IMR-90 (cell line): ENCODE measurements around the gene FGD3. TPM values are rescaled to one million over a fixed set of nuclear protein-coding genes. Genes with fewer than 3 reads are reported as not detected.

Experiments
- ATAC-seq: fragments of 200-7000 bp; cut with Tn5 transposase; 2 replicates; pipeline ENCODE4 v1.9.1; 2020; ENCODE audit warnings: low read depth, mild to moderate bottlenecking, moderate library complexity
- BruUV-seq: library from RNA; stranded (reverse); fragments of 400-500 nt; replicated peaks from 2 replicates; lab custom pipeline; 2021; lab: Mats Ljungman, UMichigan
- CTCF ChIA-PET: fragments of 300-600 bp; formaldehyde crosslinking; extraction: SDS; loops from one replicate; lab custom pipeline; 2021; ENCODE audit warnings: antibody characterized with exemption; lab: Yijun Ruan, JAX
- POLR2A ChIA-PET: fragments of 300-600 bp; sonication (Branson Sonifier 250); formaldehyde crosslinking; loops from one replicate; lab custom pipeline; 2022; ENCODE audit warnings: antibody characterized with exemption; ENCODE audit not compliant: unreplicated experiment; lab: Charles Lee
- DNase-seq: peaks from one replicate; pipeline ENCODE4 v3.0.0; 2013
- H2AFZ ChIP-seq: replicated peaks from 2 replicates; pipeline ENCODE3; 2013; ENCODE audit warnings: low read length, mild to moderate bottlenecking; ENCODE audit not compliant: poor library complexity
- H2AK5ac ChIP-seq: 2 replicates; pipeline ENCODE4 v1.6.1; 2013; ENCODE audit warnings: low read depth, low read length, inconsistent platforms
- H2AK9ac ChIP-seq: replicated peaks from 2 replicates; pipeline ENCODE3; 2013; ENCODE audit warnings: mild to moderate bottlenecking, low read depth, low read length, moderate library complexity; ENCODE audit not compliant: poor library complexity
- H2BK120ac ChIP-seq: 2 replicates; pipeline ENCODE4 v1.6.1; 2013; ENCODE audit warnings: low read depth, low read length, inconsistent platforms
- H2BK15ac ChIP-seq: 3 replicates; pipeline ENCODE4 v1.6.1; 2013; ENCODE audit warnings: low read depth, low read length, inconsistent platforms
- H2BK20ac ChIP-seq: 2 replicates; pipeline ENCODE4 v1.6.1; 2013; ENCODE audit warnings: low read depth, mild to moderate bottlenecking, inconsistent platforms, low read length, moderate library complexity
- H2BK5ac ChIP-seq: 2 replicates; pipeline ENCODE4 v1.6.1; 2013; ENCODE audit warnings: mild to moderate bottlenecking, low read depth, low read length, inconsistent platforms; ENCODE audit not compliant: poor library complexity, severe bottlenecking
- H3K14ac ChIP-seq: replicated peaks from 2 replicates; pipeline ENCODE4 v1.6.1; 2013; ENCODE audit warnings: low read depth, low read length, inconsistent platforms
- H3K18ac ChIP-seq: 2 replicates; pipeline ENCODE4 v1.6.1; 2013; ENCODE audit warnings: low read depth, low read length, control low read depth
- H3K23ac ChIP-seq: 2 replicates; pipeline ENCODE4 v1.6.1; 2013; ENCODE audit warnings: low read depth, low read length, inconsistent platforms
- H3K27ac ChIP-seq: 2 replicates; pipeline ENCODE4 v1.5.1; 2013; ENCODE audit warnings: mild to moderate bottlenecking, control low read depth, low read length; ENCODE audit not compliant: insufficient read depth
- H3K27me3 ChIP-seq: 2 replicates; pipeline ENCODE4 v1.6.1; 2013; ENCODE audit warnings: low read length; ENCODE audit not compliant: control insufficient read depth, insufficient read depth
- H3K36me3 ChIP-seq: 2 replicates; pipeline ENCODE4 v1.6.1; 2013; ENCODE audit warnings: low read length, mixed read lengths; ENCODE audit not compliant: control insufficient read depth, insufficient read depth
- H3K4ac ChIP-seq: 2 replicates; pipeline ENCODE4 v1.6.1; 2013; ENCODE audit warnings: low read depth, low read length, inconsistent platforms
- H3K4me1 ChIP-seq: 2 replicates; pipeline ENCODE4 v1.6.1; 2013; ENCODE audit warnings: low read length, mixed read lengths; ENCODE audit not compliant: control insufficient read depth, insufficient read depth
- H3K4me2 ChIP-seq: 2 replicates; pipeline ENCODE4 v1.6.1; 2013; ENCODE audit warnings: low read depth, mild to moderate bottlenecking, control low read depth, low read length, moderate library complexity
- H3K4me3 ChIP-seq: 2 replicates; pipeline ENCODE4 v1.5.1; 2013; ENCODE audit warnings: low read depth, mild to moderate bottlenecking, control low read depth, low read length, moderate library complexity; ENCODE audit not compliant: insufficient read depth
- H3K56ac ChIP-seq: 2 replicates; pipeline ENCODE4 v1.6.1; 2013; ENCODE audit warnings: low read length, inconsistent platforms; ENCODE audit not compliant: insufficient read depth; ENCODE audit errors: extremely low read depth
- H3K79me1 ChIP-seq, 2 experiments: 2 replicates each; pipeline ENCODE4 v1.6.1; 2013; ENCODE audit warnings: low read length in 2 of 2, inconsistent platforms in 1 of 2, low read depth in 1 of 2
- H3K9ac ChIP-seq: 2 replicates; pipeline ENCODE4 v1.6.1; 2013; ENCODE audit warnings: low read depth, low read length, control low read depth
- H3K9me1 ChIP-seq: 2 replicates; pipeline ENCODE4 v1.6.1; 2013; ENCODE audit warnings: low read length, inconsistent platforms; ENCODE audit not compliant: insufficient read depth
- H3K9me3 ChIP-seq: 2 replicates; pipeline ENCODE4 v1.6.1; 2013; ENCODE audit warnings: low read length; ENCODE audit not compliant: control insufficient read depth, insufficient read depth
- H4K20me1 ChIP-seq: 2 replicates; pipeline ENCODE4 v1.6.1; 2013; ENCODE audit warnings: low read length, inconsistent platforms; ENCODE audit not compliant: insufficient read depth
- H4K5ac ChIP-seq: 2 replicates; pipeline ENCODE4 v1.6.1; 2013; ENCODE audit warnings: mild to moderate bottlenecking, low read depth, low read length, control low read depth
- H4K8ac ChIP-seq, 2 experiments: 2 replicates each; pipeline ENCODE4 v1.6.1; 2013; ENCODE audit warnings: low read depth in 2 of 2, low read length in 2 of 2, control low read depth in 1 of 2, inconsistent platforms in 1 of 2
- H4K91ac ChIP-seq: 2 replicates; pipeline ENCODE4 v1.6.1; 2013; ENCODE audit warnings: low read depth, low read length, inconsistent platforms; ENCODE audit not compliant: insufficient read depth
- BHLHE40 ChIP-seq: fragments of 150-350 bp; IDR thresholded peaks from 2 replicates; pipeline ENCODE4 v1.6.1; 2016; ENCODE audit warnings: mild to moderate bottlenecking, low read depth, low read length
- CEBPB ChIP-seq: IDR thresholded peaks from 2 replicates; pipeline ENCODE4 v1.6.1; 2012; ENCODE audit warnings: low read depth, low read length, improper control_type of control experiment
- CHD1 ChIP-seq: IDR thresholded peaks from 2 replicates; pipeline ENCODE4 v1.6.1; 2012; ENCODE audit warnings: low read depth, low read length, improper control_type of control experiment
- FOS ChIP-seq: fragments of 150-350 bp; IDR thresholded peaks from 2 replicates; pipeline ENCODE4 v1.6.1; 2016; ENCODE audit warnings: low read depth, low read length
- MAFK ChIP-seq: IDR thresholded peaks from 2 replicates; pipeline ENCODE4 v1.6.1; 2012; ENCODE audit warnings: low read depth, low read length, improper control_type of control experiment
- MAZ ChIP-seq: IDR thresholded peaks from 2 replicates; pipeline ENCODE4 v1.6.1; 2012; ENCODE audit warnings: low read depth, mild to moderate bottlenecking, low read length, improper control_type of control experiment, moderate library complexity, borderline replicate concordance
- MXI1 ChIP-seq: IDR thresholded peaks from 2 replicates; pipeline ENCODE4 v1.6.1; 2012; ENCODE audit warnings: low read depth, mild to moderate bottlenecking, low read length, moderate library complexity, borderline replicate concordance
- NFE2L2 ChIP-seq: fragments of 150-350 bp; IDR thresholded peaks from 2 replicates; pipeline ENCODE4 v1.6.1; 2016; ENCODE audit warnings: low read depth, mild to moderate bottlenecking, low read length
- POLR2A ChIP-seq: IDR thresholded peaks from 2 replicates; pipeline ENCODE4 v1.6.1; 2012; ENCODE audit warnings: mild to moderate bottlenecking, low read depth, low read length
- RAD21 ChIP-seq: IDR thresholded peaks from 2 replicates; pipeline ENCODE4 v1.6.1; 2012; ENCODE audit warnings: low read length, improper control_type of control experiment
- RCOR1 ChIP-seq: IDR thresholded peaks from 2 replicates; pipeline ENCODE4 v1.6.1; 2012; ENCODE audit warnings: mild to moderate bottlenecking, low read length, improper control_type of control experiment; ENCODE audit not compliant: insufficient replicate concordance
- RFX5 ChIP-seq: IDR thresholded peaks from 2 replicates; pipeline ENCODE4 v1.8.0; 2012; ENCODE audit warnings: low read depth, mild to moderate bottlenecking, low read length, moderate library complexity
- SMC3 ChIP-seq: fragments of 150-350 bp; IDR thresholded peaks from 2 replicates; pipeline ENCODE4 v1.6.1; 2016; ENCODE audit warnings: low read depth, mild to moderate bottlenecking, antibody characterized with exemption, low read length, moderate library complexity
- WGBS, 2 experiments: methylation state at CpG; one replicate each; pipeline versions ENCODE4 v1.1.5 to v1.1.7; 2013; ENCODE audit warnings: missing lambda C conversion rate in 2 of 2; ENCODE audit not compliant: insufficient read length in 1 of 2; ENCODE audit errors: extremely low coverage in 2 of 2; 5-methylcytosine and 5-hydroxymethylcytosine counted together
- dilution Hi-C: fragments of 300-500 bp; cut with HindIII; formaldehyde crosslinking; loops from one replicate; pipeline ENCODE4 v1.14.3; 2018; ENCODE audit warnings: low sequenced_read_pairs; ENCODE audit not compliant: unreplicated experiment
- in situ Hi-C: fragments of 300-500 bp; cut with MboI; formaldehyde crosslinking; loops from 3 replicates; pipeline ENCODE4 v1.14.3; 2019; ENCODE audit warnings: low sequenced_read_pairs, inconsistent platforms, mixed read lengths
- intact Hi-C: fragments of 100-400 bp; cut with micrococcal nuclease; formaldehyde crosslinking; loops from 2 replicates; pipeline ENCODE4 v1.10.0; 2022
- polyA plus RNA-seq, 3 experiments: library from polyadenylated mRNA; depleted of rRNA; stranded (reverse); fragments of >200 nt; gene quantifications; 2 replicates each; pipeline ENCODE4 v1.2.3, GENCODE V29; 2012; ENCODE audit warnings: low replicate concordance in 1 of 3
- total RNA-seq: library from RNA; depleted of rRNA; stranded (reverse); fragments of >200 nt; gene quantifications from 2 replicates; pipeline ENCODE4 v1.2.3, GENCODE V29; 2012
- TF ChIP-seq, protein P1 (sequence below): conservative IDR thresholded peaks from 2 replicates; pipeline ENCODE4 v1.5.1; 2012; ENCODE audit warnings: mild to moderate bottlenecking, low read depth, low read length, improper control_type of control experiment
- TF ChIP-seq, protein P2 (sequence below): fragments of 150-350 bp; IDR thresholded peaks from 2 replicates; pipeline ENCODE4 v1.6.1; 2017; ENCODE audit warnings: mild to moderate bottlenecking, antibody characterized with exemption, low read length, low read depth
- TF ChIP-seq, protein P3 (sequence below): fragments of 150-350 bp; IDR thresholded peaks from 2 replicates; pipeline ENCODE4 v1.6.1; 2016; ENCODE audit warnings: low read depth, mild to moderate bottlenecking, low read length, moderate library complexity, borderline replicate concordance

Gene FGD3
- total and polyA plus RNA-seq, 2 of the 4 experiments (the other 2 are of a cell fraction) = not detected

DNA sequence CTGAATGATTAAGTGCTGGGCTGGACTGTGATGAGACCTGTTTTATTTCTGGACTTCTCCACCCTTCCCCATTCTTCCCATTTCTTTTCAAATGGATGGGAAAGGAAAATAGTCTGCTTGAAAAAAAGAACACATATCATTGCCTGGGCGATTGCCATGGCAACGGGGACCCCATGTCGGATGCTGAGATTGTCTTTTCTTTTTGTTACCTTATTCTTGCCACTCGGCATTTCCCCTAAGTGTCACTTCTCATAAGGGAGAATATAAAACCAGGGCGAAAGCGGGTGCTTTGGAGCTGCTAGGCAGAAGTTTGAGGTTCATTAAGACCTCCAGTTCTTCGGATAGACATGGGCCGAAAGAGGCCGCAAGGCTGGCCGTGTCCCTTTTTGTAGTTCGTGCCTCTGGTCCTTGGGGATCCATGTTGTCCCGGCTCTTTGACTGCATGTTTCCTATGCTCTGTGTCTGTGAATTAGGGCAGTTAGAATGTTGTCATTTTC lies 763 bp downstream of the FGD3 start:
- Histone ChIP-seq H3K9me3 (peaks cover 3% of the 10 kb centered on the region), H3K4me1 (no peaks in the 10 kb centered on the region), H2BK15ac (no peak overlapping the region), H4K20me1 (no peaks in the 10 kb centered on the region), H2AK5ac (no peak overlapping the region), H3K23ac (no peak overlapping the region), H2BK120ac (no peak overlapping the region), H4K91ac (no peak overlapping the region), H3K27ac (no peak overlapping the region), H2BK5ac (no peak overlapping the region), H4K5ac (no peak overlapping the region), H2AK9ac (no peak overlapping the region), H3K9me1 (no peaks in the 10 kb centered on the region), H3K36me3 (no peaks in the 10 kb centered on the region), H3K18ac (no peak overlapping the region), H2BK20ac (no peak overlapping the region), H3K27me3 (peaks cover 25% of the 10 kb centered on the region), H4K8ac (no peak overlapping the region), H3K79me1 (no peaks in the 10 kb centered on the region), H2AFZ (no peak overlapping the region), H3K4ac (no peak overlapping the region), H3K9ac (no peak overlapping the region), H3K4me2 (no peak overlapping the region), H3K14ac (no peak overlapping the region), H3K4me3 (no peak overlapping the region), H3K56ac (no peak overlapping the region)
- ChIA-PET POLR2A (no interaction called here), CTCF (interaction anchor here (1.3 kb wide), 1 partner anchor 9 kb away, joined by 5 read pairs; no protein-coding TSS in a partner anchor)
- intact Hi-C loops (no loop called here), dilution Hi-C loops (no loop called here), in situ Hi-C loops (no loop called here)
- 84% methylated on average over 5 of the region's 12 CpGs; no CpG with 5 or more reads in 1 of the 2 experiments for WGBS, 2 experiments
- TF ChIP-seq RAD21 = no peak
- TF ChIP-seq, protein P1, sequence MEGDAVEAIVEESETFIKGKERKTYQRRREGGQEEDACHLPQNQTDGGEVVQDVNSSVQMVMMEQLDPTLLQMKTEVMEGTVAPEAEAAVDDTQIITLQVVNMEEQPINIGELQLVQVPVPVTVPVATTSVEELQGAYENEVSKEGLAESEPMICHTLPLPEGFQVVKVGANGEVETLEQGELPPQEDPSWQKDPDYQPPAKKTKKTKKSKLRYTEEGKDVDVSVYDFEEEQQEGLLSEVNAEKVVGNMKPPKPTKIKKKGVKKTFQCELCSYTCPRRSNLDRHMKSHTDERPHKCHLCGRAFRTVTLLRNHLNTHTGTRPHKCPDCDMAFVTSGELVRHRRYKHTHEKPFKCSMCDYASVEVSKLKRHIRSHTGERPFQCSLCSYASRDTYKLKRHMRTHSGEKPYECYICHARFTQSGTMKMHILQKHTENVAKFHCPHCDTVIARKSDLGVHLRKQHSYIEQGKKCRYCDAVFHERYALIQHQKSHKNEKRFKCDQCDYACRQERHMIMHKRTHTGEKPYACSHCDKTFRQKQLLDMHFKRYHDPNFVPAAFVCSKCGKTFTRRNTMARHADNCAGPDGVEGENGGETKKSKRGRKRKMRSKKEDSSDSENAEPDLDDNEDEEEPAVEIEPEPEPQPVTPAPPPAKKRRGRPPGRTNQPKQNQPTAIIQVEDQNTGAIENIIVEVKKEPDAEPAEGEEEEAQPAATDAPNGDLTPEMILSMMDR = no peak
- TF ChIP-seq NFE2L2 = no peak
- TF ChIP-seq POLR2A = no peak
- TF ChIP-seq RCOR1 = no peak
- TF ChIP-seq MAZ = no peak
- TF ChIP-seq CHD1 = no peak
- no peak for TF ChIP-seq MAFK
- TF ChIP-seq, protein P2, sequence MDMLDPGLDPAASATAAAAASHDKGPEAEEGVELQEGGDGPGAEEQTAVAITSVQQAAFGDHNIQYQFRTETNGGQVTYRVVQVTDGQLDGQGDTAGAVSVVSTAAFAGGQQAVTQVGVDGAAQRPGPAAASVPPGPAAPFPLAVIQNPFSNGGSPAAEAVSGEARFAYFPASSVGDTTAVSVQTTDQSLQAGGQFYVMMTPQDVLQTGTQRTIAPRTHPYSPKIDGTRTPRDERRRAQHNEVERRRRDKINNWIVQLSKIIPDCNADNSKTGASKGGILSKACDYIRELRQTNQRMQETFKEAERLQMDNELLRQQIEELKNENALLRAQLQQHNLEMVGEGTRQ = no peak
- TF ChIP-seq FOS = no peak
- TF ChIP-seq, protein P3, sequence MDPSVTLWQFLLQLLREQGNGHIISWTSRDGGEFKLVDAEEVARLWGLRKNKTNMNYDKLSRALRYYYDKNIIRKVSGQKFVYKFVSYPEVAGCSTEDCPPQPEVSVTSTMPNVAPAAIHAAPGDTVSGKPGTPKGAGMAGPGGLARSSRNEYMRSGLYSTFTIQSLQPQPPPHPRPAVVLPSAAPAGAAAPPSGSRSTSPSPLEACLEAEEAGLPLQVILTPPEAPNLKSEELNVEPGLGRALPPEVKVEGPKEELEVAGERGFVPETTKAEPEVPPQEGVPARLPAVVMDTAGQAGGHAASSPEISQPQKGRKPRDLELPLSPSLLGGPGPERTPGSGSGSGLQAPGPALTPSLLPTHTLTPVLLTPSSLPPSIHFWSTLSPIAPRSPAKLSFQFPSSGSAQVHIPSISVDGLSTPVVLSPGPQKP = no peak
- TF ChIP-seq SMC3 = no peak
- TF ChIP-seq BHLHE40 = no peak
- TF ChIP-seq CEBPB = no peak
- no peak for TF ChIP-seq MXI1
- no peak for TF ChIP-seq RFX5
- ATAC-seq (no peak), DNase-seq (no peak)
- no TSS peak for BruUV-seq
